22Rv1 (cell line): ENCODE data around the gene VPS37B.

Source experiments
- CTCF ChIP-seq: fragments of 450-650 bp; IDR thresholded peaks from 2 replicates; pipeline ENCODE4 v1.5.1; 2017; ENCODE audit warnings: mild to moderate bottlenecking
- ZFX ChIP-seq: fragments of 450-650 bp; IDR thresholded peaks from 2 replicates; pipeline ENCODE4 v1.6.1; 2017; ENCODE audit warnings: antibody characterized with exemption, borderline replicate concordance

- TF ChIP-seq CTCF (no peak), ZFX (no peak)
Measured at GRCh38 chr12:122862110-122862634, 33.8 kb downstream of the VPS37B start.
